HG03108 (cell line): Measurements from ENCODE around the gene NT5M.

Experiments used
- ATAC-seq: cut with Tn5 transposase; IDR thresholded peaks from one replicate; pipeline ENCODE4 v1.9.1; 2021; ENCODE audit warnings: moderate library complexity; ENCODE audit not compliant: unreplicated experiment

Gene NT5M

GRCh38 chr17:17343160-17343735, 40.1 kb downstream of the NT5M start:
- no peak for ATAC-seq

GRCh38 chr17:17343896-17344506, 40.8 kb downstream of the NT5M start:
- ATAC-seq, result no peak

- ATAC-seq, result no peak
Measured at GRCh38 chr17:17344507-17345293, 41.5 kb downstream of the NT5M start.

- ATAC-seq, result no peak
Measured at GRCh38 chr17:17345294-17345597, 42.1 kb downstream of the NT5M start.

GRCh38 chr17:17345686-17346427, 42.7 kb downstream of the NT5M start:
- ATAC-seq, result no peak

- no peak for ATAC-seq
Measured at GRCh38 chr17:17346428-17347233, 43.5 kb downstream of the NT5M start.

GRCh38 chr17:17347234-17347955, 44.2 kb downstream of the NT5M start:
- no peak for ATAC-seq

- ATAC-seq, result no peak
Measured at GRCh38 chr17:17347956-17348871, 45.0 kb downstream of the NT5M start.

GRCh38 chr17:17348872-17349723, 45.9 kb downstream of the NT5M start:
- ATAC-seq, result no peak

- no peak for ATAC-seq
Measured at GRCh38 chr17:17349724-17350106, 46.5 kb downstream of the NT5M start.

GRCh38 chr17:17350491-17351355, 47.5 kb downstream of the NT5M start:
- no peak for ATAC-seq

GRCh38 chr17:17351356-17351891, 48.3 kb downstream of the NT5M start:
- ATAC-seq, result no peak

- ATAC-seq, result no peak
Measured at GRCh38 chr17:17351901-17352781, 49.0 kb downstream of the NT5M start.

- ATAC-seq, result no peak
Measured at GRCh38 chr17:17352836-17353624, 49.9 kb downstream of the NT5M start.
